Right renal pelvis (tissue), 4 donors: ENCODE data around the gene FAM209A. TPM values are rescaled to one million over a fixed set of nuclear protein-coding genes. Genes with fewer than 3 reads are reported as not detected.
"Not testable (repeated sequence)": the region's sequence is repeated elsewhere in the genome, so short reads cannot be mapped to it uniquely, and the experiment has no call there.

Source experiments
- DNase-seq, 4 donors: peaks; one replicate each; pipeline ENCODE4 v3.0.0-alpha.2; 2013; ENCODE audit warnings: low read depth in 4 of 4, low spot score in 3 of 4, missing footprints in 1 of 4
- polyA plus RNA-seq, 4 donors: library from polyadenylated mRNA; unstranded; fragments of 120-200 nt; gene quantifications; one replicate each; pipeline ENCODE4 v1.2.1, GENCODE V29; 2013; ENCODE audit not compliant: insufficient read length in 4 of 4

Gene FAM209A
- polyA plus RNA-seq, 4 donors, result 0.30 to 0.89 (median 0.57) TPM

DNA sequence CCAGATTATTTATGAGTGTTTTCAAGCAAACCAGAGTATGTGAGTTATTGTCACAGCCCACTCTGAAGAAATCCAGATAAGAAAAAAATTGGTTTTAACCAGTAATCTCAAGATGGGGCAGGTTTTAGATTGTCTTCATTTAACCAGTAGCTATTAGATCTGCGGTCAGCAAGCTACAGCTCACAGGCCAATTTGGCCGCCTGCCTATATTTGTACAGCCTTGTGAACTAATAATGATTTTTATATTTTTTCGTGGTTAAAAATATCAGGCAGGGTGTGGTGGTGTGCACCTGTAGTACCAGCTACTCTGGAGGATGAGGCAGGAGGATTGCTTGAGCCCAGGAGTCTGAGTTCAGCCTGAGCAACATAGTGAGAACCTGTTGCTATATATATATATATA is 13.5 kb downstream of the FAM209A start:
- no peak for DNase-seq

DNA sequence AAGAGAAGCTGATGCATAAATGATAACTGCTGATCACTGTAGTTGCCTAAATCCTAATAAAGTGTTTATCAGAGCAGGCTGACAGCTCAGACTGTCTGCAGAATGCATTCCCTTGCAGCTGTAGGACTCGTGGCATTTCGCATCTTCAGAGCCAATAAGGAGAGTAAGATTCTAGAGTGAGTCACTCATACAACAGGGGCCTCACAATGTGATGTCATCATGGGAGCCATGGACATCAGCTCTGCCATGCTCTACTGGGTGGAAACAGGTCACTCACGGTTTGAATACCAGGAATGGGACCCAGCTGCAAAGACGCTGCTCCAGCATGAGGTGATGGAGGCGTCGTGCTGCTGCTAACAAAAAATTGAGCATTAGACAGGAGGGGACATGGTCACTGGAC is 15.9 kb downstream of the FAM209A start:
- no peak for DNase-seq

DNA sequence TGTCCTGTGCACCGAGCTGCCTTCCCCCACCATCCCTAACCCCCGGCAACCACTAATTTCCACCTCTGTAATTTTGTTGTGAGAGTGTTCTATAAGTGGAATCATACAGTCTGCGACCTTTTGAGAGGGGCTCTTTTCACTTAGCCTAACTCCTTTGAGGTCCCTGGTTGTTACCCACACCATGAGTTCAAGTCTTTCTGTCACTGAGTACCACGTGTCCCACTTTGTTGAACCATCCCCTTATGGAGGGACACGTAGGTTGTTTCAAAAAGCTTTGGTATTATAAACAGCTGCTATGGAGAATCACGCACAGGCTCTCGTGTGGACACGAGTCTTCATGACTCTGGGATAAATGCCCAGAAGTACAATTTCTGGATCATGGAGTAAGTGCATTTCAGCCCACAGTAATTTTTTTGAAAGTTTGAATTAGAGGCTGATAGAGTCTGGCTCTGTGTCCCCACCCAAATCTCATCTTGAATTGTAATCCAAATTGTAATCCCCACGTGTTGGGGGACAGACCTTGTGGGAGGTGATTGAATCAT is 18.0 kb downstream of the FAM209A start:
- DNase-seq, result no peak

- DNase-seq, result no peak
These were observed 27.0 kb downstream of the FAM209A start for GRCh38 chr20:56551571-56551970.

DNA sequence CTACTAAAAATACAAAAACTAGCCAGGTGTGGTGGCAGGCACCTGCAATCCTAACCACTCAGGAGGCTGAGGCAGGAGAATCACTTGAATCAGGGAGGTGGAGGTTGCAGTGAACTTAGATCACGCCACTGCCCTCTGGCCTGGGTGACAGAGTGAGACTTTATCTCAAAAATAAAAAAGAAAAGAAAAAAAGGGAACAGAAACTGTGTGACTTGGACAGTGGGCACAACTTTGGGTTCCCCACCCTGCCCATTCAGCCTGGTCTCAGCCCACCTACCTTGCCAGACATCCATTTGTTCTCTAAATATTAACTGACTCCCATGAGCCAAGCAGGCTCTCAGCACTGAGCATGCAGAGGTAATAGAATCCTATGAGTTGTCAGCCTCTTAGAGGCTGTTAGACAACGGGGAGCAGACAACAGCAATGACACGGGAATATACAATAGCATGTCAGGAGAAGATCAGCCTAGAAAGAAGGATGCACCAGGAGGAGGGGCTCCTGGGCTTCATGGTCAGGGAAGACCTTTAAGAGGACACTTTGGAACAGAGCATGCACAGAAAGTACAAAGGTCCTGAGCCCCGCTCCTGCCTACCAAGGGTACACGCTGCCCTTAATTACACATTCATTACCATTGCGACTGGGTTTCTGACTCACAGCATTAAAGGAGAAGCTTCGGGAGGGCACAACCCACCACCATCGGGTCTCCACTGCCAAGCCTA is 28.5 kb downstream of the FAM209A start:
- no peak for DNase-seq

DNA sequence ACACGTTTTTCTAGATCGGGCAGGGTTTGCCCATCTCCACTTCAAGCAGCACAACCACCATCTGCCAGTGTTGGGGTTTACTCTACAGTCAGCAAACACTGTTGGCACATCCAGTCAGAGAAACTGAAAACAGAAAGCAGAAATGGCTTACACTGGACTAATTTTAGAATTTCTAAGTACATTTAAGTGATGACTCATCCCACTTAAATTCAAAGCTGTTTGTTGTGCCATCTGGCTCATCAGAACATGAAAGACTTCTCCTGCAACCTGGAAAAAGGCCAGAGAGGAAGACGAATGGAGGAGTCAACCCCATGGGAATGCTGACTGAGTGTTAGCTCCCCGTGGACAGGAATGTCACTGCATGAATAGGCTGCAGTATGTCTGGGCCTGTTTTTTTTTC is 30.3 kb downstream of the FAM209A start:
- no peak for DNase-seq

DNA sequence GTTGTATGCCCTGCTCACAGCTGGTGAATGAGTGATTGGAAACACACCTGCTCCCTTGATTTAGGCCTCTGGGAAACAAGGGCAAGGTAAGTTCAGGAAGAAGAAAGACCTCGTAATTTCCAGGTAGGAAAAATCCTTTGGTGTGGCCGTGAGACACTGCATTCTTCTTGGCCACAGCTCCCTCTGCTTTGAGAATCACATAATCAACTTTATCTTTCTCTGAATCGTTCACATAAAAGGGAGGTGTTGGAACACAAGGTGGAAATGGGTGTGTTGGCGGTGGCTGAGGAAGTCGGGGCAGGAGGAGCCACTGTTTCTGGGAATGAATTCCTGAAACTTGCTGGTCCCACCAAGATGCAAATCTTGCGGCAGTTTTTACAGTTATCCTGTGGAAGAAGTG is 34.4 kb downstream of the FAM209A start:
- DNase-seq, result no peak

- DNase-seq, result not testable (repeated sequence)
These were observed 40.0 kb downstream of the FAM209A start for GRCh38 chr20:56564526-56564925.

GRCh38 chr20:56565511-56565910 is 41.0 kb downstream of the FAM209A start:
- DNase-seq, result no peak

GRCh38 chr20:56566621-56567020 is 42.1 kb downstream of the FAM209A start:
- DNase-seq, result no peak

DNA sequence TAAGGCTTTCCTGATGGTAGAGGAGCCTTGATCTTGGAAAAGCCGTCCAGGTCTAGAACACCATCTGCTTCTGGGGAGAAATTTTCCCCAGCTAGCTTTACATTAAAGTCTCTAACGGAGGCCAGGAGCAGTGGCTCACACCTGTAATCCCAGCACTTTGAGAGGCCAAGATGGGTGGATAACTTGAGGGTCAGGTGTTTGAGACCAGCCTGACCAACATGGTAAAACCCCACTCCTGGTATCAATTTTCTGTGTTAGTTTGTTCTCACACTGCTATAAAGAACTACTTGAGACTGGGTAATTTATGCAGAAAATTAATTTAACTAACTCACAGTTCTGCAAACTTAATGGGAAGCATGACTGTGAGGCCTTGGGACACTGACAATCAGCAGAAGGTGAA is 46.3 kb downstream of the FAM209A start:
- DNase-seq, result no peak

GRCh38 chr20:56572172-56572571 is 47.6 kb downstream of the FAM209A start:
- DNase-seq, result no peak

GRCh38 chr20:56573986-56574385 is 49.4 kb downstream of the FAM209A start:
- DNase-seq, result no peak

DNA sequence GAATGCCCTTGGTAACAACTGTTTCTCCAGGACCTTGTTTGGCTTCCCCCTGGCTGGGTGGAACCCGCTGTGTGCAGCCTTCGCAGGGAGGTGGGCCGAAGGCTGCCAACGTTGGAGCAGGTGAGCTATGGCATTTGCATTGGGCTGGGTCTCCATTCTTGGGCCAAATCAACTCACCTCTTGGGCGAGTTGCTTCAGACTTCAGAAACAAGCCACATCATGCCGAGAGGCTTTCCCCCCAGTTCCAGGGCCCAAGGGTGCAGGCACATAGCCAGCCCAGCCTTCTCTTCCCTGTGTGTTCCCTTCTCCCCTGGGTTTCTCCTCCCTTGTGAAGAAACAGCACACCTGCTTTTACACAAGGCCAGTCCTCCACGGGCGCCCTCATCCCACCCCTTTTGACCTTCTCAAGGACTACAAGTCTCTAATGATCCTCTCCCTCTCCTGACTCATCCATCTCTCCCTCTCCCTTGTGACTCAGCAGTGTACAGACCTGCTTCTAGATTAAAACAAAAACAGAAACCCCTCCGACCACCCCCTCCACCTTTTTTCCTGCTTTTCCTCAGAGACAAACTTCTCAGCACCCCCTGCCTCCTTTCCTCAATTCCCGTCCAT is 50.1 kb downstream of the FAM209A start:
- no peak for DNase-seq

DNA sequence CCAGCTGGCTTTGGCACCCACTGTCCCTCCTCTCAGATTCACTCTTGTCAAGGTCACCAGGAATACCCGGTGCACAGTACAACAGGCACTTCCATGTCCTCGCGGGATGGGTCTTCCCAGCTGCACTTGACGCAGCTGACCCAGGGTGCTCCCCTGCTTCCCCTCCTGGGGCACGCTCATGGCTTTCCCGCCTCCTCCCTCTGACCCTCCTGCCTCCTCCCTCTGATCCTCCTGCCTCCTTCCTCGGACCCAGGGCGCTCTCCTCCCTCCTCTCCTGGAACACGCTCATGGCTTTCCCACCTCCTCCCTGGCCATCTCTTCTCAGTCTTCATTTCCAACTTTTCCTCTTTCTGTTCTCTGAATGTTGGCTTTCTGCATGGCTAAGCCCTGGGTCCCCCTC is 50.6 kb downstream of the FAM209A start:
- no peak for DNase-seq

Other genes starting within 250 kb of the FAM209A start
- 10 to 100 TPM; 40.3 to 48.2 (median 44.6) TPM for gene FAM210B, start 165.8 kb upstream of the FAM209A start, polyA plus RNA-seq
- gene AURKA, start 132.5 kb upstream of the FAM209A start, polyA plus RNA-seq, result 10 to 100 TPM; 13.5 to 16.9 (median 15.4) TPM
- 10 to 100 TPM; 37.2 to 48.8 (median 44.4) TPM for gene CSTF1, start 132.1 kb upstream of the FAM209A start, polyA plus RNA-seq
- gene CASS4, start 112.5 kb upstream of the FAM209A start, polyA plus RNA-seq, result 1 to 10 TPM; 2.8 to 3.9 (median 3.6) TPM
- gene RTF2, start 56.1 kb upstream of the FAM209A start, polyA plus RNA-seq, result 100 to 1,000 TPM; 118 to 134 (median 123) TPM
- gene FAM209B, start 8.5 kb downstream of the FAM209A start, polyA plus RNA-seq, result under 1 TPM in 2 of 4 donors, not detected in 2; 0.25 to 0.39 TPM
- 1 to 10 TPM in 2 of 4 donors, under 1 TPM in 2; 0.82 to 1.3 (median 1.1) TPM for gene TFAP2C, start 104.6 kb downstream of the FAM209A start, polyA plus RNA-seq